ENCODE measurements around the gene MAPT.
"Not testable (repeated sequence)": the region's sequence is repeated elsewhere in the genome, so short reads cannot be mapped to it uniquely, and the experiment has no call there.

MAPT gene

GRCh38 chr17:46010597-46011186 is 116.3 kb downstream of the MAPT start:
- no peak for DNase-seq (ENCODE audit: low spot score)

- no peak for DNase-seq (ENCODE audit: low spot score)
Observed at GRCh38 chr17:46011711-46012505, 117.6 kb downstream of the MAPT start.

GRCh38 chr17:46012506-46013079 is 118.2 kb downstream of the MAPT start:
- no peak for DNase-seq (ENCODE audit: low spot score)

- DNase-seq (ENCODE audit: low spot score), result no peak
Observed at GRCh38 chr17:46013127-46013501, 118.8 kb downstream of the MAPT start.

GRCh38 chr17:46013502-46014165 is 119.3 kb downstream of the MAPT start:
- no peak for DNase-seq (ENCODE audit: low spot score)

GRCh38 chr17:46019408-46019925 is 125.1 kb downstream of the MAPT start:
- DNase-seq (ENCODE audit: low spot score), result not testable (repeated sequence)

- no peak for DNase-seq (ENCODE audit: low spot score)
Observed at GRCh38 chr17:46020023-46020761, 125.8 kb downstream of the MAPT start.

GRCh38 chr17:46020998-46021397 is 126.6 kb downstream of the MAPT start:
- DNase-seq (ENCODE audit: low spot score), result no peak

- DNase-seq (ENCODE audit: low spot score), result not testable (repeated sequence)
Observed at GRCh38 chr17:46023366-46023765, 129.0 kb downstream of the MAPT start.

GRCh38 chr17:46023783-46024388 is 129.5 kb downstream of the MAPT start:
- DNase-seq (ENCODE audit: low spot score), result no peak

GRCh38 chr17:46024590-46024989 is 130.2 kb downstream of the MAPT start:
- DNase-seq (ENCODE audit: low spot score), result no peak

- no peak for DNase-seq (ENCODE audit: low spot score)
Observed at GRCh38 chr17:46025060-46025459, 130.7 kb downstream of the MAPT start.

- DNase-seq (ENCODE audit: low spot score), result no peak
Observed at GRCh38 chr17:46025510-46026165, 131.3 kb downstream of the MAPT start.

GRCh38 chr17:46026166-46027047 is 132.1 kb downstream of the MAPT start:
- no peak for DNase-seq (ENCODE audit: low spot score)

GRCh38 chr17:46027048-46027975 is 133.0 kb downstream of the MAPT start:
- DNase-seq (ENCODE audit: low spot score), result no peak

- no peak for DNase-seq (ENCODE audit: low spot score)
Observed at GRCh38 chr17:46027976-46028325, 133.6 kb downstream of the MAPT start.

- DNase-seq (ENCODE audit: low spot score), result no peak
Observed at GRCh38 chr17:46028374-46028773, 134.0 kb downstream of the MAPT start.

GRCh38 chr17:46028981-46029565 is 134.7 kb downstream of the MAPT start:
- no peak for DNase-seq (ENCODE audit: low spot score)

- DNase-seq (ENCODE audit: low spot score), result no peak
Observed at GRCh38 chr17:46029627-46030026, 135.3 kb downstream of the MAPT start.

All from ecto neural progenitor cell (in vitro differentiated cells).